Kidney epithelial cell (primary cell): ENCODE measurements around the gene CTBP2. TPM values are rescaled to one million over a fixed set of nuclear protein-coding genes. Genes with fewer than 3 reads are reported as not detected.

Experiments
- DNase-seq: peaks from one replicate; pipeline ENCODE4 v3.0.0-alpha.2; 2010; ENCODE audit warnings: low read depth
- H3K27me3 ChIP-seq: 2 replicates; pipeline ENCODE4 v1.6.0; 2011; ENCODE audit warnings: low read length; ENCODE audit not compliant: control insufficient read depth, insufficient read depth
- H3K36me3 ChIP-seq: 2 replicates; pipeline ENCODE4 v1.5.1; 2011; ENCODE audit warnings: low read length; ENCODE audit not compliant: control insufficient read depth, insufficient read depth
- H3K4me3 ChIP-seq: 2 replicates; pipeline ENCODE4 v1.5.1; 2011; ENCODE audit warnings: low read depth, mild to moderate bottlenecking, control low read depth, low read length
- total RNA-seq: library from RNA; depleted of rRNA; stranded (reverse); fragments of >200 nt; gene quantifications from 2 replicates; pipeline ENCODE4 v1.2.3, GENCODE V29; 2015
- TF ChIP-seq, protein P1 (sequence below): IDR thresholded peaks from 2 replicates; pipeline ENCODE4 v1.5.1; 2011; ENCODE audit warnings: mild to moderate bottlenecking, moderate library complexity, low read length, control low read depth, inconsistent platforms; ENCODE audit not compliant: insufficient read depth, poor library complexity, severe bottlenecking

The CTBP2 gene
- total RNA-seq, 1 donor from 2014 or later, result 136 TPM

DNA sequence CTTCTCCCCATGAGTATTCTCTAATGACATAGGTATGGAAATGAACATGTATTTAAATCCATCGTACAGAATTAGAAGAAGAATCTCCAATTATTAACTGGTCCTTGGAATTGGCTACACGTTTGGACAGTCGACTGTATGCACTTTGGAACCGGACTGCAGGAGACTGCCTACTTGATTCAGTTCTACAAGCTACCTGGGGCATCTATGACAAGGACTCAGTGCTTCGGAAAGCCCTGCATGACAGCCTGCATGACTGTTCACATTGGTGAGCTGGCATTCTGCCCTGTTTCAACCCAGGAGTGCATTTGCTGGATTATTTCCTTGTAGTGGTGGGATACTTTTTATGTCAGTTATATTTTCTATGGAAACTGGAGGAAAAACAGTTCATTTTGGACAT is 186.2 kb downstream of the CTBP2 start:
- Histone ChIP-seq H3K4me3 (no peak overlapping the region), H3K36me3 (no peaks in the 10 kb centered on the region), H3K27me3 (no peaks in the 10 kb centered on the region)
- TF ChIP-seq, protein P1, sequence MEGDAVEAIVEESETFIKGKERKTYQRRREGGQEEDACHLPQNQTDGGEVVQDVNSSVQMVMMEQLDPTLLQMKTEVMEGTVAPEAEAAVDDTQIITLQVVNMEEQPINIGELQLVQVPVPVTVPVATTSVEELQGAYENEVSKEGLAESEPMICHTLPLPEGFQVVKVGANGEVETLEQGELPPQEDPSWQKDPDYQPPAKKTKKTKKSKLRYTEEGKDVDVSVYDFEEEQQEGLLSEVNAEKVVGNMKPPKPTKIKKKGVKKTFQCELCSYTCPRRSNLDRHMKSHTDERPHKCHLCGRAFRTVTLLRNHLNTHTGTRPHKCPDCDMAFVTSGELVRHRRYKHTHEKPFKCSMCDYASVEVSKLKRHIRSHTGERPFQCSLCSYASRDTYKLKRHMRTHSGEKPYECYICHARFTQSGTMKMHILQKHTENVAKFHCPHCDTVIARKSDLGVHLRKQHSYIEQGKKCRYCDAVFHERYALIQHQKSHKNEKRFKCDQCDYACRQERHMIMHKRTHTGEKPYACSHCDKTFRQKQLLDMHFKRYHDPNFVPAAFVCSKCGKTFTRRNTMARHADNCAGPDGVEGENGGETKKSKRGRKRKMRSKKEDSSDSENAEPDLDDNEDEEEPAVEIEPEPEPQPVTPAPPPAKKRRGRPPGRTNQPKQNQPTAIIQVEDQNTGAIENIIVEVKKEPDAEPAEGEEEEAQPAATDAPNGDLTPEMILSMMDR, result no peak
- no peak for DNase-seq

DNA sequence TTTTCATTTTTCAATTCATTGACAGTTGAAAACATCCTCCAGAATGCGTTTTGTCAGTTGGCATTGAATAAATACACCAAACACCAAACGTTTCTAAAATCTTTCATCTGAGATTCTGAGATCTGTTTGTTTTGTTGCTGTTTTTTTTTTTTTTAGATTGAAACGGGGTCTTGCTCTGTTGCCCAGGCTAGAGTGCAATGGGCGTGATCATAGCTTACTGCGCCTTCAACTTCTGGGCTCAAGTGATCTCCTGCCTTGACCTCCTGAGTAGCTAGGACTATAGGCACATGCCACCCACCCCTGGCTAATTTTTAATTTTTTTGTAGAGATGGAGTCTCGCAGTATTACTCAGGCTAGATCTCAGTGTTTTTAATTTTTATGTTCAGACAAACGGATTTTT is 187.7 kb downstream of the CTBP2 start:
- Histone ChIP-seq H3K36me3 (no peaks in the 10 kb centered on the region), H3K27me3 (no peaks in the 10 kb centered on the region), H3K4me3 (no peak overlapping the region)
- TF ChIP-seq, protein P1, result no peak
- no peak for DNase-seq

DNA sequence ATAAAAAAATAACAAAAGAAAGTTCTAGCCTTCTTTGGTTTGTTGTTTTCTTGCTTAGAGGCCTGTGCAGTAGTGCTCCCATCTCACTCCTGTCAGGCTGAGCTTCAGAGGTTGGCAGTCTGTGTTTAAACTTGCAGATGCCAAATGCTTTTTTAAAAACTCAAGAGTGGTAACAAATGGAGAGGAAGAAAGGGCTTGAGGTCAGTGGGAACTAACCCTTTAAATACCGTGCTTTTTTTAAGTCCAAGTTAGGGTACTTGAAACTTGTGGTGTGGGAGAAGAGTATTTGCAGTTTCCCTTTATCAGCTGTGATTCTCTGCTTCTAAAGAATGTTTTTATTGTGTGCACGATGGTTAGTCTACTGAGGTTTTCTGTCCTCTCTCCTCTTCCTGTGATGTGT is 189.1 kb downstream of the CTBP2 start:
- DNase-seq, result no peak
- Histone ChIP-seq H3K27me3 (no peaks in the 10 kb centered on the region), H3K36me3 (no peaks in the 10 kb centered on the region), H3K4me3 (no peak overlapping the region)
- TF ChIP-seq, protein P1, result no peak

DNA sequence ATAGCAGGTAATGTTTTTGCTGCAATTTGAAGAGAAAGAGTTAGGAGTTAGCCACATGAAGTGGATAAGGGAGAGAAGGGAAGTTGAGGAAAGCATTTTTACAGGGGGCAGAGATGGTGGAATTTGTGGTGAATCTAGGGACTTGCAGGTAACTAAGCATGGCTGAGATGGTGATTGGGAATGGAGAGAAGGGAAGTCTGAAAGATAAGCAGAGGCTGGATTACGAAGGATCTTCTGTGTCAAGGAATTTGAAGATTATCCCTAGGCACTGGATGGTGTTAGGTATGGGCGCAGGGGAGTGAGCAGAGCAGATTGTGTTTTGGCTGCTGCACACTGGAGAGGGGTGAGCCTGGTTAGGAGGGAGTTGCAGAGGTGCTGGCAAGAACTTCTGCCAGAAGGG is 193.1 kb downstream of the CTBP2 start:
- no peaks in the 10 kb centered on the region for H3K36me3 ChIP-seq
- TF ChIP-seq, protein P1, result no peak
- DNase-seq, result no peak
- H3K4me3 ChIP-seq, result no peak overlapping the region
- H3K27me3 ChIP-seq, result no peaks in the 10 kb centered on the region

DNA sequence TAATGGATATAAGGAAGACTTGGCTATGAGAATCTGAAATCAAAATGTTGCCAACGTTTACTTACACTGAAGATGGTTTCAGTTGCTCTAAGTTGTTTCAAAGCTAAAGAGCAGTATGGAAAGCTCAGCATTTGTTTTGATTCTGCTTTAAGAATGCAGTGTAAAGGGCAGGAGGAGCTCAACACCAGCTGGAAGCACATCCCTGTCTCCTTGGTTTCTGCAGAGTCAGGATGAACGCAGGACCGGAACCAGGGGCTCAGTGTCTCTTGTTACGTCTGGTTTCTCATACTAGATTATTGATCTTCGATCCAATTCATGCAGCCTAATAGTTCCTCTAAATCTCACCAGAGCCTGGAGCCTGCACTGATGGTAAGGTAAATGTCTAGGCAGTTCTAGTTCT is 194.4 kb downstream of the CTBP2 start:
- Histone ChIP-seq H3K4me3 (no peak overlapping the region), H3K36me3 (no peaks in the 10 kb centered on the region), H3K27me3 (no peaks in the 10 kb centered on the region)
- TF ChIP-seq, protein P1, result no peak
- no peak for DNase-seq

DNA sequence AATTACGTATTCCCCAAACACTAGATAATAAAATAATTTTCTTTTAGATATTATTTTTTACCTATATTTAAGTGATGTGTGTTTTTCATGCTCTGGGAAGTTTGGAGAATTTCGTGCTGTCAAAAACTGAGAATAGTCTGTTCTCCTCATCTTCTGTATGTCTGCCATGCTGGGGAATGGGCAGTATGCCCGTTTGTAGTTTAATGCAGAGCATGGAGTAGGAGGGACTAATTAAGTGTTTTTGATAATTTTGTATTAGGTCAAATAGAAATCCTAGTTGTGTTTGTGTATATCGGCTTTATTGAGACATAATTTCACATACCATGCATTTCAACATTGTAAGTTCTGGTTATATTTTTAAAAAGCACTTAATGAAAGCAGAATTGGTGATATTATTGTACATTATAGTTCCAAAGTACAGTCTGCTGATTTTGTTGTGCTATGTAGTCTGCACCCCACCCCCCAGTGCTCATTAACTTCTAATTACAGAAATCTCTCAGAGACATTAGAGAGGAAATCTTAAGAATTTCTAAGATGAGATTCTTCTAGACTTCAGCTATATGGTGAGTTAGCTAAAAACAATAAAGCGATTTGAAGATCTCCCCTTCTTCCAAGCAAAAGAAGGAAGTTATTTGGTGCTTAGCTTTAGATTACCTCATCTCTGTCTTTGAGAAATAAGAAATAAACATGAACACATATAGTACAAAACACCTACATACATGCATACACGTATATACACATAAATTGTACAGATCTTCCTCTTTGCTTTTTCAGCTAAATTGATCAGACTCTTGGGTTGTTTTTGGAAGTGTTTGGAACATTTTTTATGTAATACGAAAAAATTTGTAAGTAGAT is 196.3 kb downstream of the CTBP2 start:
- TF ChIP-seq, protein P1, result no peak
- H3K27me3 ChIP-seq, result no peaks in the 10 kb centered on the region
- H3K36me3 ChIP-seq, result no peaks in the 10 kb centered on the region
- DNase-seq, result no peak
- no peak overlapping the region for H3K4me3 ChIP-seq
